ENCODE data around the gene ANKS1B.
"Not testable (repeated sequence)": the region's sequence is repeated elsewhere in the genome, so short reads cannot be mapped to it uniquely, and the experiment has no call there.

ANKS1B gene

DNA sequence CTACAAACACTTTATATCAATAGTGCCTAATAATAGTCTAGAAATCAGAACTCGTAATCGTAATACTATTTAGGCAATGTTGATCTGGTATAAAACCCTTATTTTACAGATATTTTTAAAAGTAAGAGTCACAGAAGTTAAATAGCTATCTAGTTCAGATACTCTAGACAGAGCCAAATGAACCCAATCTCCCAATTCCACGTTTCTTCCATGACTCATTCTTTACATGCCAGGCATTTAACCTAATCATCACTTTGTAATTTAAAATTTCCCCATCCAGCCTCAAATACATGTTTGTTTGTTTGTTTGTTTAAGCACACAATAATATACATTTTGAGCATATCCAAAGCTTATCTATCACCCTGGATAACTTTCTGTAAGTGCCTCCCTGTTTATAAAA lies 373.6 kb downstream of the ANKS1B start:
- in situ Hi-C loops (cut with MboI; ENCODE audit: low sequenced_read_pairs), result no loop called here

DNA sequence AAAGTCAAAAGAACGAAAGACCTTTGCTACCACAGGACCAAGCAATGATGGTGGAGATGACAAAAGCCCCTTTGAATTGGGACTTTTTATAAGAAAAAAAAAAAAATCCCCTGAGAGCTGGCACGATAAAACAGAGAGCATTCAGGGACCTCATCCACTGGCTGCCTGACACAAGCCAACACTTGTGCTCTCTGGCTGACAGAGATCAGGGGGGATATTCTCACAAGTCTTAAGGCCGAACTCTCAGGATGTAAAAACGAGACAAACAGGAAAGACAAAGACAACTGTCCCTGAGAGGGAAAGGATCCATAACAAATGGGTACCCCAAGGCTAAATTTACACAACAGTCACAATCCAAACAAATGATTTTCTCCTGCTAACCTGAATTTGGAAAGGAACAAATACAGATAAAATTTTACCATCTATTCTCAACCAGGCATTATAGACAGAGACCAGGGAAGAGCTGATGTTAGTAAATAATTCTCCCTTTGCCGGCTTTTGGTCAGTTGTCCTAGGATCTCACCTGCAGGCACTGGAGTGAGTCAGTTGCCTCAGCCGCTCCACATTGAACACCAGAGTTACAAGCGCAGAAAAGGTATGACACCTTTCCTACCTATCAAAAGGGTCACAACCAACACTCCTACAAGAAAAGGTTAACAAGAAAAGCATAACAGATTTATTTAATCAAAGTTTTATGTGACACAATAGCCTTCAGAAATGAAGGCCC lies 375.1 kb downstream of the ANKS1B start:
- in situ Hi-C loops (cut with MboI; ENCODE audit: low sequenced_read_pairs), result no loop called here

DNA sequence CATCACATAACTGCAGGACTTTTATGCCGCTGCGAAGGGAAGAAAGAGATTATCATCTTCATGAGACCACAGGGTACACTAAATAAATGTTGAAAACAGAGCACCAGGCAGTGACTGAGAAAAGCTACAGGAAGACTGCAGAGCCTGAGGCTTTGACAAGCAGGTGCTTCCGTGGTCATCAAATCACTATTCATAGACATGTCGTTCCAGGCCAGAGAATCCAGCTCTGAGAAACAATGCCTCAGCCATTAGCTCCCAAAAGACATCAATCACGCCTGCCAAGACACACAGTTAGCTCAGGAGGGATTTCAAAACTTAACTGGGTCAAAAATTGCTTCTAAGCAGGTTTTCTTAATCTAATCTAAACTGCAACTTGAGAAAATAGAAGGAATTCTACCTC lies 384.3 kb downstream of the ANKS1B start:
- in situ Hi-C loops (cut with MboI; ENCODE audit: low sequenced_read_pairs), result no loop called here

DNA sequence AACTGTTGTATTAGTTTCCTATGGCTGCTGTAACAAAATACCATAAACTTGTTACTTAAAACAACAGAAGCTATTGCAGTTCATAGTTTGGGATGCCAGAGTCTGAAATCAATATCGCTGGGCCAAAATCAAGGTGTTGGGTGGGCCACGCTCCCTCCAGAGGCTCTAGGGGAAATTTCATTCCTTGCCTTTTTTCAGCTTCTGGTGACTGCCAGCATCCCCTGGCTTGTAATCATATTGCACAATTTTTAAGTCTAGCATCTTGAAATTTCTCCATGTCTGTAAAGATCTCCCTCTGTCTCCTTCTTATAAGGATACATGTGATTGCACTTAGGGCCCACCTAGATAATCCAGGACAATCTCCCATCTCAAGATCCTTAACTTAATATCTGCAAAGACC lies 386.0 kb downstream of the ANKS1B start:
- in situ Hi-C loops (cut with MboI; ENCODE audit: low sequenced_read_pairs), result no loop called here

DNA sequence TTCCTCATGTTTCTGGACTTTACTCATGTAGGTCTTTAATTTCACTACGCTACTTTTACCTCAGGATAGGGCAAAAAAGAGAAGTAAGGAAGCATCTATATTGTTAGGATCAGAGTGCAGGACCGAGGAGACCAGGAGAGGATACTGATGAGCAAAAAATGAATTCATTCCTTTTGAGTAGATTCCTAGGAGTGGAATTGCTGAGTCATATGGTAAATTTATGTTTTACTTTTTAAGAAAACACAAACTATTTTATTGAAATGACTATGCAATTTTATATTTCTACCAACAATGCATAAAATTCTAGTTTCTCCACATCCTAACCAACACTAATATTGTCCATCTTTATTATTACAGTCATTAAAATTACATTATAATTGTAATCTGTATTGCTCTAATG lies 388.0 kb downstream of the ANKS1B start:
- in situ Hi-C loops (cut with MboI; ENCODE audit: low sequenced_read_pairs), result no loop called here

DNA sequence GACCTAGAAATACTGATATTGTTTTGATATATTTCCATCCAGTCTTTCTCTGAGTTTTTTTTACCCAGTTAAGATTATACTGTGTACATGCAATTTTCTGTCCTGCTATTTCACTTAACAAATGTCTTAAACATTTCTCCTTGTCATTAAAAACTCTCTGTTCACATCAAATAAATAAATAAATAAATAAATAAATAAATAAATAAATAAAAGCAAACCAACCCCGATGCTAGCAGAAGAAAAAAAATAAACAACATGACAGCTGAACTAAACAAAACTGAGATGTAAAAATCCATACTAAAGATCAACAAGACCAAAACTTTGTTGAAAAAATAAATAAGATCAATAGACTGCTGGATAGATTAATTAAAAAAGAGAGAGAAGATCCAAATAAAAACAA lies 407.6 kb downstream of the ANKS1B start:
- in situ Hi-C loops (cut with MboI; ENCODE audit: low sequenced_read_pairs), result not testable (repeated sequence)

DNA sequence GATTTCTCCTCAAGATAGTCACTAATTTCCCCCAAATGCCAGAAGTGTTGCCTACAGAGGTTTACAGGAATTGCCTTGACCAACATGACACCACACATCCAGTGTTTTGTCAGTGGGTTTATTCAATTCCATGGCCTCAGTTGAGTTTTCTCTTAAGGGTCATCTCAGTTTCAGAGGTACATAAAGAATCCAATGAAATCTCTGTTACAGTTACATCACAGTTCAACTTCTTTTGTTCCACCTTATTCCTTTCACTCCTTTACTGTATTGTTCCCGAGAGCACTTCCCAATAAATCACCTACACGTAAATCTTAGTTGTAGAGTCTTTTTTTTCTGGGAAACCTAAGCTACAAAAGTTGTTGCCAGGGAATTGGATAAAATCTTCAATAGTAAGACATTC lies 410.8 kb downstream of the ANKS1B start:
- in situ Hi-C loops (cut with MboI; ENCODE audit: low sequenced_read_pairs), result no loop called here

DNA sequence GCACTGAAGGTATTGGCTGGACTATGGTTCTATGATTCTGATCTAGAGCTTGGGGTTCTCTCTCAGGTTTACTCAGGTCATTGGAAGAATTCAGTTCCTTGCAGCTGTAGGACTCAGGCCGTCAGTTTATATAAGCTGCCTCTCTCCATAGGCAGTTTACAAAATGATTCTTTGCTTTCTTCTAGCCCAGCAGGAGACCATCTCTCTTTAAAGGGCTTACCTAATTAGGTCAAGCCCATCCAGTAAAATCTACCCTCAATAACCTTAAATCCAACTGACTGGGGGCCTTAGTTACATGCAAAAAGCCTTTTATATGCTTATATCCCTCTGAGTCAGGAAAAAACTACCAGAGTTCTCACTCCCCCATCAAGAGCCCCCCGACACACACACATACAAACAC lies 417.7 kb downstream of the ANKS1B start:
- in situ Hi-C loops (cut with MboI; ENCODE audit: low sequenced_read_pairs), result no loop called here

DNA sequence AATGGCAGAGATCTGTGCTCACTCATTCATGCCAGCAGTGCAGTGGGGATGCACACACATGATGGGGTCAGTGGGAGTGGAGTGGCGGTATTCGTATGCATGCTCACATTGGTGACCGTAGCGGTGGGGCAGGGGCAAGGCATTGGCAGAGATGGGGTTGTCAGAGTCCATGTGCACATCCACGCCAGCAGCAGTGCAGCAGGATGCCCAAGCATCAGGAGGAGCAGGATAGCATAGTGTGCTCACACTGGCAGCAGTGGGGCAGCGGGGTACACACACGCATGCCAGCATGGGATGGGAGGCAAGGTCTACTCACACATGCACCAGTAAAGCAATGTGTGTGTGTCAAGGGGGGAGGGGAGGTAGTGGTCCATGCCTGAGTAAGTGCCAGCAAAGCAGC lies 426.6 kb downstream of the ANKS1B start:
- in situ Hi-C loops (cut with MboI; ENCODE audit: low sequenced_read_pairs), result no loop called here

DNA sequence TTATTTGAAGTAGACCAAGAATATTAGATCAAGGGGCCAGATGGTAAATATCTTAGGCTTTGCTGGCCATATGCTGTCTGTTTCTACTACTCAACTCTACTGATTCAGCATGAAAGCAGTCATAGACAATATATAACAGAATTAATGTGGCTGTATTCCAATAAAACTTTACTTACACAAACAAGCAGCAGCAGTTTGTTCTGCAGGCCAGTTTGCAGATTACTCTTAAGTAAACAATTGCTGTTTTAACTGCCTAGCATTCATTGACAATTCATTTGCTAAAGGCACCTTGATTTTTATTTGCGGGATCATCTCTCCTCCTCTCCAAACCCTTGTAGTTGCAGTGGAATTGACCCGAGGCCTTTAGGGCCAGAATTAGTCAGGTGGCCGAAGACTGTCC lies 431.3 kb downstream of the ANKS1B start:
- in situ Hi-C loops (cut with MboI; ENCODE audit: low sequenced_read_pairs), result no loop called here

DNA sequence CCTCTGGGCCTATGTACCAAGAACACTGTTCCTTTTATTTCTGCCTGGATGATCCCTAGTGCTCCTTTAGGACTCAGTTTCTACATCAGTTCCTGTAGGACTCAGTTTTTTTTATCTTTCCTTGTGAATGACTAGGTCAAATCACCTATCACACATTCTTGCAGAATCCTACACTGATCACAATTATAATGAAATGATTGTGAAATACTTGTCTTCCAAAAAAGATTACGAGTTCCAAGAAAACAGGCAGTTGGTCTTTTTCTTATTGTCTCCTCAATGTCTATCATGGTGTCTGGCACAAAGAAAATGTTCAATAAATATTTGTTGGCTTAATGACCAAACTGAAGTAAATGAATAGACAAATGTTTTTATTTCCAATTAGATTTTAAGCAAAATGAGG lies 432.7 kb downstream of the ANKS1B start:
- in situ Hi-C loops (cut with MboI; ENCODE audit: low sequenced_read_pairs), result no loop called here

DNA sequence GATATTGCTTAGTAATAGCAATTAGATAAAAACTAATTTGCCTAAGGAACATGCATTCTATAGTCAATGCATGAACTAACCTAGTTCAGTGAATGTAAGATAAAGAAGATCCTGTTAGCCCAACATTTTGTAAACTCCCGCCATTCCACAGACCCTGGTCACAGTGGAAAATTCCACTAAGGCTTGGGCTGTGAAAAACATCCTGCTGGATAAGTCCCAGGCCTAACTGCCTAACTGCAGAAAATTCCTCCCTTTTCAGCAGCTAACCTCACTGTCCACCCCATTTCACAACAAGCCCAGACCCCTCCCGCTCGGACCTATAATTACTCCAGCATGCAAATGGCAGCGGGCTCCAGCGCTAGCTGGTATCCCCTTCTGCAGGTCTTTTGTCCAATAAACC lies 435.1 kb downstream of the ANKS1B start:
- in situ Hi-C loops (cut with MboI; ENCODE audit: low sequenced_read_pairs), result no loop called here

DNA sequence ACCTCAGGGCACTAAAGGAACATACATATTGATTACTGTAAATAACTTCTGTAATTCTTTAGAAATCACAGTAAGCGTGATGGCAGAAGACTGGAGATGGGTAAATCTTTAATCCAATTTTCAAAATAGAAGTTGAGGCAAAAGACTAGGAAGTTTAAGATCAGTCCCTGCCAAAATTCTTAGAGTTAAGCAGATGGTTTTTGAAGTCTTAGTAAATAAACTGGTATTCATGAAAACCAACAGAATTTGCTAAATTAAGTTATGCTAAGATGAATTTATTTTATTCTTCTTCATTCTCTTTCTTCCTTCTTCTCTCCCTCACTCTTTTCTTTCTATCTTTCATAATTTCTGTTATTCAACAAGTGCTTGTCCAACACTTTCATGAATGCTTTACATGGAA lies 435.5 kb downstream of the ANKS1B start:
- in situ Hi-C loops (cut with MboI; ENCODE audit: low sequenced_read_pairs), result no loop called here

DNA sequence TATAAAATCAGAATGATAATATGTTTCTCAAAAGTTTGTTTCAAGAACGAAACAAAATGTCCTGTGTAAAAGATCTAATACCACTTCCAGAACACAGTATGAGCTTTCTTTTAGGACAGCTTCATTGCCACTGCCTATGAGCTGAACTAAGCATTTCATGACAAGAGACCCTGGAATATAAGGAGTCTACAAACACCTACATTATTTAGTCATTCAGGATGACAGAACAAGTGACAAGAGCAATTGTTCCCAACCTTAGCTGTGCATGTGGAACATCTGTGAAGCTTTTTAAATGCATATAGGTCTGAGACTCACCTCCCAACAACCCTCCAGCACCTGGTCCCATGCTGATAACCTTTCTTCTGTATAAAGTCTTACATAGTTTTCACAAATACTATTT lies 440.3 kb downstream of the ANKS1B start:
- in situ Hi-C loops (cut with MboI; ENCODE audit: low sequenced_read_pairs), result no loop called here

DNA sequence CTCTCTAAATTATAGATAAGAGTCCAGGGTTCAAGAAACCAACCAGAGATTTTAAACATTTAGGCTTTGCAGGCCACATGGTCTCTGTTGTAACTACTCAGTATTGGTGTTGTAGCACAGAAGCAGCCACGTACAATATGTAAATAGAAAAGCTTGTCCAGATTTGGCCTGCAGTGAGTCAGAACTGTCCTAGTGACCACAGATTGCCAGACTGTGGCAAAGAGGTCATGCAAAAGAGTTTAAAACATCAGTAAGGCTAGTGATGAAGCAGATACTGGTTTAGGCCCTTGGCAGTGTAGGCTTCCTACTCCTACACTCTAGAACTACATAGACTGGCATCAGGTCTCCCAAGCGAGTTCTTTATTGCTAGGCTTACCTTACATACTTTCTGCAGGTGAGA lies 454.8 kb downstream of the ANKS1B start:
- in situ Hi-C loops (cut with MboI; ENCODE audit: low sequenced_read_pairs), result no loop called here

DNA sequence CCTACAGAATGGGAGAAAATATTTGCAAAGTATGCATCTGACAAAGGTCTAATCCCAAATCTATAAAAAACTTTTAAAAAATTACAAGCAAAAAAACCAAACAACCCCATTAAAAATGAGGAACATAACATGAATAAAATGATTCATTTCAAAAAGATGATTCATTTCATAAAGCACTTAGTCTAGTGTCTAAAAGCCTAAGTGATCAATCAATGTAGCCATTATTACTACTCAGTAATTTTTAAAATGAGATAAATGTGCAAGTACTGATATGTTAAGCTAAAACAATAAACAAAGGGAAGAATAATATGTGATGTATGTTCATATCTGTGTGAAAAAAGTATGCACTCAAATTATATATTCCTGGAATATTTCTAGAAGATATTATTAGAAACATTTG lies 456.3 kb downstream of the ANKS1B start:
- in situ Hi-C loops (cut with MboI; ENCODE audit: low sequenced_read_pairs), result no loop called here

DNA sequence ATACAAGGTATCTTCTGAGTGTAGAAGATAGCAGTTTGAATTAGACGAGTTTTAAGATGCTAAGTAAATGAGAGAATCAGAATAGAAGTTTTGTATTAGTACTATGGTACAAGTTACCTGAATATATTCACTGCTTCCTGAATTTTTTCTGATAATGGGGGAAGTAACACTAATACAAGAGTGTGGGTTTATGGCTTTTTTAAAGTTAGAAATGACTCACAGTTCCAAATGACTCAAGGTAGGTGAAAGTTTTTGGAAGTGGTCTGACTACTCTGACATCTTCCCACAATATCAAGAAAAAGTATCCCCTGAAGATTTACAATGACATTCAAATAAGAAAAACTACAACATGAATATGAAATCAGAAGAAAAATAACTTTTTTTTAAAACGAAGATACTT lies 460.9 kb downstream of the ANKS1B start:
- in situ Hi-C loops (cut with MboI; ENCODE audit: low sequenced_read_pairs), result no loop called here

DNA sequence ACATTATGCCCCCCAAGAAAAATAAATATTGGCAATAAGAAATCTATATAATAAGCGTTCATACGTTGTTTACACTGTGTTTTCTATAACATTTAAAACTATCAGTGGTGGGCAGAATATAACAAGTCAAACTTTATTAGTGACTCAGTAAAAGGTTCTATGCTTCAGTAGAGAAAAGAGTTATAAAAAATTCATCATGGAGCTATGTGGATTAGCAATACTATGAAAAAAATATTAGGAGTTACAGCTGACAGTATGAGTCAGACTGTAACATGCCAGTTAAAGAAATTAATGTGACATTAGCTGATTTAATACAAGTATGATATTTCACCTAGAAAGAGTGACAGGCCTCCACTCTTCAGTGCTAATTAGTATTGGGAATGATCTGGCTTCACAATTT lies 462.3 kb downstream of the ANKS1B start:
- in situ Hi-C loops (cut with MboI; ENCODE audit: low sequenced_read_pairs), result no loop called here

DNA sequence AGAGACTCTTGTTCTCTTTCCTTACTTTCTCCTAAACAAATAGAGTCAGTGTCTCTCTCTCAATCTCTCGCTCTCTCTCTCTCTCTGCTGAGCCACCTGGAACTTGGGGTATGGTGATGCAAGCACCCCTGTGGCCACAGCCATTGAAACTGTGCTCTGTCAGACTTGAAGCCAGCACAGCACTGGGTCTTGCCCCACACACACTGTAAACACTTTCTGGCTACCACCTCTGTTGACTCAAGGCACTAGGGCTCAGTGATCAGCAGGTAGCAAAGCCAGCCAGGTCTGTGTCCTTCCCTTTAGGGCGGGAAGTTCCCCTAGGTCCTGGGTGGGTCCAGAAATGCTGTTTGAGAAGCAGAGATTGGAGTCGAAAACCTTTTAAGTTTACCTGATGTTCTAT lies 463.1 kb downstream of the ANKS1B start:
- in situ Hi-C loops (cut with MboI; ENCODE audit: low sequenced_read_pairs), result no loop called here

DNA sequence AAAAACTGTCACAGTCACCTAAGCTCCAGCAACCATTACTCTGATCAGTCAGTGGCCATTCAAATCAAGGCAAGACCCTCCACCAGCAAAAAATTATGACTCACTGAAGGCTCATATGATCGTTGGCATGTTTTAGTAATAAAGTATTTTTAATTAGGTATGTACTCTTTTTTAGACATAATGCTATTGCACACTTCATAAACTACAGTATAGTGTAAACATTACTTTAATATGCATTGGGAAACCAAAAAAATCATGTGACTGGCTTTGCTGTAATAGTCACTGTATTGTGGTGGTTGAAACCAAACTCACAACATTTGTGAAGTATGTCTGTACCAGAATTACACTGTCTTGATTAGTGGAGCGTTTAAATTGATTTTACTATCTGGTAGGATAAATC lies 471.7 kb downstream of the ANKS1B start:
- in situ Hi-C loops (cut with MboI; ENCODE audit: low sequenced_read_pairs), result no loop called here

DNA sequence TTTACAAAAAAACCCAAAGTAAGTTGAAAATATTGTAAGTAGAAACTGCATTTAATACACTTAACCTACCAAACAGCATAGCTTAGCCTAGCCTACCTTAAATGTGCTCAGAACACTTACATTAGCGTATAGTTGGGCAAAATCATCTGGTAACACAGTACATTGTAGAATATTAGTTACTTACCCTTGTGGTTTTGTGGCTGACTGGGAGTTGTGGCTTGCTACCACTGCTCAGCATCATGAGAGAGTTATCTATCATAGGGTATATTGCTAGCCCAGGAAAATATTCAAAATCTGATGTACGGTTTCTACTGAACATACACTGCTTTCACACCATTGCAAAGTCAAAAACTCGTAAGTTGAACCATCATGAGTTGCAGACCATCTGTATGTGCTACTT lies 478.9 kb downstream of the ANKS1B start:
- in situ Hi-C loops (cut with MboI; ENCODE audit: low sequenced_read_pairs), result no loop called here

DNA sequence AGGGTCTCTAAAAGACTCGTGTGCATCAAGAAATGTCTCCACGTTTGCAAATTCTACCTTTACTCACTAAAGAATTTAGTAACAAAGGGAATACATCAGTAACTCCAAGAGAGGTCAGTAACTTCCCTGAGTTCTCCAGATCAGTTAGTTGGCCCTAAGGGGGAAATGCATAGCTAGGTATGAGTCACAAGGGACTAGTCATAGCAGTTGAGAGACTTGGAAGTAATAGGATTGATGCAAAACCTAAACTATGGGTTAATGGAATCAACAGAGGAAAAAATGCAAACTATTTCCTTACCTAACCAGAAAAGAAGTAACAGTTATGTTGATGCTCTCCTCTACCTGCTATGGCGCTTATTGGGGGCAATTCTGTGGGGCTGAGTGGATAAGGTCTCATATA lies 486.0 kb downstream of the ANKS1B start:
- in situ Hi-C loops (cut with MboI; ENCODE audit: low sequenced_read_pairs), result no loop called here

DNA sequence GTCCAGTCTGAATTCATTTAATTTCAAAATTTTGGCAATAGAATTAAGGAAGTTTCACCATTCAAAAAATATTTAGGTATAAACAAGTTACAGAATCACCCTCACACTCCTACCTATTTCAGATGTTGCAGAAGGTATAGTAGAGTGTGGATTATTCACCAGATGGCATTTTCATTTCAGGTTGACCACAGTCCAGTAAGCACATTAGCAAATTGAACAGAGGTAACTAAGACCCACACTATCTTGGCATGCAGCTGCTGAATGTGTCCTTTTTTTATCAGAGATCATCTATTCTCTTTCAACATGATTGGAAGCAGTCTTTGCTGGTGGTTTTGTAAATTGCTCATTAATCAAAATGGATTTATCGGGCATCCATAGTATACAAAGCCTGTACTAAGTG lies 488.9 kb downstream of the ANKS1B start:
- in situ Hi-C loops (cut with MboI; ENCODE audit: low sequenced_read_pairs), result no loop called here
